Caco-2 (cell line): Measurements from ENCODE around the gene CYTH4. TPM values are rescaled to one million over a fixed set of nuclear protein-coding genes. Genes with fewer than 3 reads are reported as not detected.

ENCODE experiments used
- BruUV-seq: library from RNA; stranded (reverse); fragments of 400-500 nt; replicated peaks from 2 replicates; lab custom pipeline; 2021; lab: Mats Ljungman, UMichigan
- CTCF ChIA-PET: fragments of 300-600 bp; sonication (Branson Sonifier 250); formaldehyde crosslinking; loops from one replicate; lab custom pipeline; 2022; ENCODE audit warnings: antibody characterized with exemption; lab: Charles Lee
- POLR2A ChIA-PET: fragments of 300-600 bp; sonication (Branson Sonifier 250); formaldehyde crosslinking; loops from one replicate; lab custom pipeline; 2022; ENCODE audit warnings: antibody characterized with exemption; lab: Charles Lee
- DNase-seq, 2 experiments: peaks; one replicate each; pipeline versions ENCODE4 v3.0.0 to v3.0.0-alpha.2; 2020 to 2022
- H3K27me3 ChIP-seq: replicated peaks from 2 replicates; pipeline ENCODE4 v1.6.0; 2011; ENCODE audit warnings: low read length; ENCODE audit not compliant: control insufficient read depth, insufficient read depth
- H3K36me3 ChIP-seq: 2 replicates; pipeline ENCODE4 v1.5.1; 2011; ENCODE audit warnings: low read length; ENCODE audit not compliant: control insufficient read depth, insufficient read depth
- H3K4me1 ChIP-seq: fragments of 250-450 bp; sonication (Bioruptor Pico); 2 replicates; pipeline ENCODE4 v1.5.1; 2020; ENCODE audit warnings: mild to moderate bottlenecking
- H3K4me3 ChIP-seq: 2 replicates; pipeline ENCODE4 v1.5.1; 2011; ENCODE audit warnings: low read depth, mild to moderate bottlenecking, control low read depth, low read length
- H3K9me3 ChIP-seq: fragments of 250-450 bp; sonication (Bioruptor Pico); 2 replicates; pipeline ENCODE4 v1.5.1; 2020; ENCODE audit warnings: mild to moderate bottlenecking, moderate library complexity
- H3K27ac Mint-ChIP-seq: one replicate; pipeline ENCODE4 v1.8.0; 2022; ENCODE audit warnings: mixed read lengths; ENCODE audit not compliant: unreplicated experiment
- H3K27me3 Mint-ChIP-seq: one replicate; pipeline ENCODE4 v1.8.0; 2022; ENCODE audit warnings: mixed read lengths; ENCODE audit not compliant: insufficient read depth, unreplicated experiment
- H3K36me3 Mint-ChIP-seq: one replicate; pipeline ENCODE4 v1.8.0; 2022; ENCODE audit warnings: mild to moderate bottlenecking, mixed read lengths; ENCODE audit not compliant: insufficient read depth, unreplicated experiment
- H3K4me1 Mint-ChIP-seq: one replicate; pipeline ENCODE4 v1.8.0; 2022; ENCODE audit warnings: low read depth, mixed read lengths; ENCODE audit not compliant: unreplicated experiment
- H3K4me3 Mint-ChIP-seq: one replicate; pipeline ENCODE4 v1.8.0; 2022; ENCODE audit warnings: mild to moderate bottlenecking, moderate library complexity, mixed read lengths; ENCODE audit not compliant: unreplicated experiment
- H3K9me3 Mint-ChIP-seq: one replicate; pipeline ENCODE4 v1.8.0; 2022; ENCODE audit warnings: mixed read lengths; ENCODE audit not compliant: unreplicated experiment
- intact Hi-C: fragments of 100-400 bp; cut with micrococcal nuclease; formaldehyde crosslinking; loops from one replicate; pipeline ENCODE4 v1.10.0; 2022; ENCODE audit not compliant: unreplicated experiment
- total RNA-seq: library from RNA; stranded (reverse); gene quantifications from 2 replicates; pipeline ENCODE4 v1.2.3, GENCODE V29; 2022
- TF ChIP-seq, protein P1 (sequence below), 2 experiments: fragments of 200-600 bp in 1 of 2; IDR thresholded peaks; 1 replicate in 1 of 2; 2 replicates in 1 of 2; pipeline versions ENCODE4 v1.5.1 to v1.8.0; 2011 to 2022; ENCODE audit warnings: antibody characterized with exemption in 1 of 2, control low read depth in 1 of 2, inconsistent platforms in 1 of 2, low read depth in 1 of 2, low read length in 1 of 2, mild to moderate bottlenecking in 1 of 2, moderate library complexity in 1 of 2; ENCODE audit not compliant: insufficient read depth in 1 of 2, severe bottlenecking in 1 of 2, unreplicated experiment in 1 of 2

The CYTH4 gene
- total RNA-seq, 1 experiment from 2014 or later = not detected

DNA sequence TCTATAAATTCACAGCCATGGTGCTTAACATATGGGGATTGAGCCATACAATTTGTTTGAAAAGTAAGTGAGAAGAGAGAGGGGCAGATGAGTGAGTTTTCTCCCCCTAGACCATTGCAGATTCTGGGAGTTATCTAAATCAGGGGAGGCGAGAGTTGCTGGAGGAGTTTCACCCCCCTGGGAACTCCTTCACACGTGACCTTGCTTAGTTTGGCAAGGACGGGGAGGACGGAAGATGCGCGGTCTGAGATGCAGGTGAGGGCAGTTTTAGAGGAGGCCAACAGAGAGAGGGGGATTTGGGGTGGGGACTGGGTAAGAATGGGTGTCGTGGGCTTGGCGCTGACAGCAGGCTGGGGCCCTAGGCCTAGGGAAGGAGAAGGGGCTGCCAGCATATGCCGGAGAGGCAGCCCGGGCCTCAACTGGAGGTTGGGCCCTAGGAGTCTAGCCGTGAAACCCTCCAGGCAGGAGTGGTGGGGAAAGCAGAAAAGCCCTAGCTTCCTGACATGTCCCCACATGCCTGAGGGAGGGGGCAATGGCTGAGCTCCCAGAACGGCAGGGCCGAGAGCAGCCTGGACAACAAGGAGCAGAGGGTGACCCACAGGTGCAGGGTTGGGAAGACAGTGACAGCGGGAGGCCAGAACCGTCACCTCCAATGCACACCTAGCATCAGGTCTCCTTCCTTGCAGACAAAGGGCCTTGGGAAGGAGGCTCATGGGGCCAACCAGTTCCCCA lies 81.1 kb downstream of the CYTH4 start:
- H3K36me3 ChIP-seq = no peaks in the 10 kb centered on the region
- DNase-seq = no peak
- Mint-ChIP-seq H3K4me3 (no peak overlapping the region), H3K27ac (no peak overlapping the region), H3K27me3 (no peaks in the 10 kb centered on the region), H3K9me3 (no peaks in the 10 kb centered on the region), H3K36me3 (no peaks in the 10 kb centered on the region), H3K4me1 (no peaks in the 10 kb centered on the region)
- no TSS peak for BruUV-seq
- POLR2A ChIA-PET = no interaction called here
- no peaks in the 10 kb centered on the region for H3K27me3 ChIP-seq
- no peaks in the 10 kb centered on the region for H3K9me3 ChIP-seq
- no peak overlapping the region for H3K4me3 ChIP-seq
- no peaks in the 10 kb centered on the region for H3K4me1 ChIP-seq
- CTCF ChIA-PET = no interaction called here
- intact Hi-C loops = no loop called here
- TF ChIP-seq, protein P1, sequence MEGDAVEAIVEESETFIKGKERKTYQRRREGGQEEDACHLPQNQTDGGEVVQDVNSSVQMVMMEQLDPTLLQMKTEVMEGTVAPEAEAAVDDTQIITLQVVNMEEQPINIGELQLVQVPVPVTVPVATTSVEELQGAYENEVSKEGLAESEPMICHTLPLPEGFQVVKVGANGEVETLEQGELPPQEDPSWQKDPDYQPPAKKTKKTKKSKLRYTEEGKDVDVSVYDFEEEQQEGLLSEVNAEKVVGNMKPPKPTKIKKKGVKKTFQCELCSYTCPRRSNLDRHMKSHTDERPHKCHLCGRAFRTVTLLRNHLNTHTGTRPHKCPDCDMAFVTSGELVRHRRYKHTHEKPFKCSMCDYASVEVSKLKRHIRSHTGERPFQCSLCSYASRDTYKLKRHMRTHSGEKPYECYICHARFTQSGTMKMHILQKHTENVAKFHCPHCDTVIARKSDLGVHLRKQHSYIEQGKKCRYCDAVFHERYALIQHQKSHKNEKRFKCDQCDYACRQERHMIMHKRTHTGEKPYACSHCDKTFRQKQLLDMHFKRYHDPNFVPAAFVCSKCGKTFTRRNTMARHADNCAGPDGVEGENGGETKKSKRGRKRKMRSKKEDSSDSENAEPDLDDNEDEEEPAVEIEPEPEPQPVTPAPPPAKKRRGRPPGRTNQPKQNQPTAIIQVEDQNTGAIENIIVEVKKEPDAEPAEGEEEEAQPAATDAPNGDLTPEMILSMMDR (IDR thresholded peaks at IDR 0.05; ENCODE audit: insufficient read depth in 1 of 2, low read depth in 1 of 2, low read length in 1 of 2, severe bottlenecking in 1 of 2, unreplicated experiment in 1 of 2) = no peak

Other genes with a start within 250 kb of the CYTH4 start
- gene KCTD17, start 230.8 kb upstream of the CYTH4 start, total RNA-seq = 17.2 and 19.8 TPM in 2 replicates
- 1.5 and 1.6 TPM in 2 replicates for gene TMPRSS6, start 172.8 kb upstream of the CYTH4 start, total RNA-seq
- not detected in 2 replicates for gene IL2RB, start 132.6 kb upstream of the CYTH4 start, total RNA-seq
- 7.4 and 7.7 TPM in 2 replicates for gene C1QTNF6, start 94.3 kb upstream of the CYTH4 start, total RNA-seq
- not detected in 2 replicates for gene SSTR3, start 70.0 kb upstream of the CYTH4 start, total RNA-seq
- 0.25 TPM in 1 of 2 replicates, not detected in the other for gene RAC2, start 38.2 kb upstream of the CYTH4 start, total RNA-seq
- gene ELFN2, start 145.0 kb downstream of the CYTH4 start, total RNA-seq = 4.0 and 4.6 TPM in 2 replicates
- gene MFNG, start 203.9 kb downstream of the CYTH4 start, total RNA-seq = 3.6 TPM in 2 replicates
- 26.5 and 31.7 TPM in 2 replicates for gene CARD10, start 236.9 kb downstream of the CYTH4 start, total RNA-seq